ENCODE results near the gene BCOR.
A peak's percentile ranks its signal among the peaks of the same experiment; 100 is the strongest.

The BCOR gene

GRCh38 chrX:40009462-40009851 lies 88.3 kb downstream of the BCOR start:
- Histone ChIP-seq H3K9me3 (ENCODE audit: insufficient read depth, low read depth, low read length) (no peaks in the 10 kb centered on the region), H3F3A (ENCODE audit: low read depth) (peaks cover 6% of the 10 kb centered on the region; the same call in 1 of the 2 replicates), H3K36me3 (ENCODE audit: insufficient read depth, low read length) (no peaks in the 10 kb centered on the region), H4K20me1 (ENCODE audit: insufficient read depth, low read length, poor library complexity, severe bottlenecking) (no peaks in the 10 kb centered on the region), H3K4me2 (ENCODE audit: low read depth, low read length, poor library complexity, severe bottlenecking) (peak overlapping the region; percentile 91), H3K79me2 (ENCODE audit: insufficient read depth, low read length) (peaks cover 70% of the 10 kb centered on the region), H3K9ac (ENCODE audit: low read depth, low read length, poor library complexity, severe bottlenecking) (peak overlapping the region; percentile 98), H3K9me2 (replicated peaks; ENCODE audit: low read depth, low read length) (no peaks in the 10 kb centered on the region), H3K4me1 (ENCODE audit: insufficient read depth, low read length, poor library complexity, severe bottlenecking) (peaks cover 45% of the 10 kb centered on the region), H3K27me3 (ENCODE audit: insufficient read depth, low read length, poor library complexity, severe bottlenecking) (no peaks in the 10 kb centered on the region), H2AFZ (ENCODE audit: low read length) (no peak overlapping the region), H3K4me3 (ENCODE audit: low read length, poor library complexity, severe bottlenecking) (peak overlapping the region; percentile 80)
- no peak for TF ChIP-seq CTCF (conservative IDR thresholded peaks at IDR 0.05; ENCODE audit: low read length)
- TF ChIP-seq EZH2phosphoT487 (IDR thresholded peaks at IDR 0.05; ENCODE audit: borderline replicate concordance) = no peak

GRCh38 chrX:40008791-40009461 lies 88.8 kb downstream of the BCOR start:
- Histone ChIP-seq H2AFZ (ENCODE audit: low read length) (no peak overlapping the region), H4K20me1 (ENCODE audit: insufficient read depth, low read length, poor library complexity, severe bottlenecking) (no peaks in the 10 kb centered on the region), H3K27me3 (ENCODE audit: insufficient read depth, low read length, poor library complexity, severe bottlenecking) (no peaks in the 10 kb centered on the region), H3K36me3 (ENCODE audit: insufficient read depth, low read length) (no peaks in the 10 kb centered on the region), H3K4me3 (ENCODE audit: low read length, poor library complexity, severe bottlenecking) (peak overlapping the region; percentile 80), H3K4me2 (ENCODE audit: low read depth, low read length, poor library complexity, severe bottlenecking) (peak overlapping the region; percentile 91), H3F3A (ENCODE audit: low read depth) (peaks cover 6% of the 10 kb centered on the region; the same call in 1 of the 2 replicates), H3K9ac (ENCODE audit: low read depth, low read length, poor library complexity, severe bottlenecking) (peak overlapping the region; percentile 98), H3K9me2 (replicated peaks; ENCODE audit: low read depth, low read length) (no peaks in the 10 kb centered on the region), H3K9me3 (ENCODE audit: insufficient read depth, low read depth, low read length) (no peaks in the 10 kb centered on the region), H3K79me2 (ENCODE audit: insufficient read depth, low read length) (peaks cover 76% of the 10 kb centered on the region), H3K4me1 (ENCODE audit: insufficient read depth, low read length, poor library complexity, severe bottlenecking) (peaks cover 50% of the 10 kb centered on the region)
- TF ChIP-seq CTCF (conservative IDR thresholded peaks at IDR 0.05; ENCODE audit: low read length) (no peak), EZH2phosphoT487 (IDR thresholded peaks at IDR 0.05; ENCODE audit: borderline replicate concordance) (no peak)

GRCh38 chrX:40007756-40008705 lies 89.7 kb downstream of the BCOR start:
- H3K9me3 ChIP-seq (ENCODE audit: insufficient read depth, low read depth, low read length) = no peaks in the 10 kb centered on the region
- H2AFZ ChIP-seq (ENCODE audit: low read length) = no peak overlapping the region
- H3K4me1 ChIP-seq (ENCODE audit: insufficient read depth, low read length, poor library complexity, severe bottlenecking) = peaks cover 58% of the 10 kb centered on the region
- TF ChIP-seq CTCF (conservative IDR thresholded peaks at IDR 0.05; ENCODE audit: low read length) = no peak
- TF ChIP-seq EZH2phosphoT487 (IDR thresholded peaks at IDR 0.05; ENCODE audit: borderline replicate concordance) = no peak
- peak overlapping the region; percentile 91 for H3K4me2 ChIP-seq (ENCODE audit: low read depth, low read length, poor library complexity, severe bottlenecking)
- H3K9ac ChIP-seq (ENCODE audit: low read depth, low read length, poor library complexity, severe bottlenecking) = peak overlapping the region; percentile 99
- peak overlapping the region; percentile 80 for H3K4me3 ChIP-seq (ENCODE audit: low read length, poor library complexity, severe bottlenecking)
- H4K20me1 ChIP-seq (ENCODE audit: insufficient read depth, low read length, poor library complexity, severe bottlenecking) = no peaks in the 10 kb centered on the region
- H3K79me2 ChIP-seq (ENCODE audit: insufficient read depth, low read length) = peaks cover 85% of the 10 kb centered on the region
- peaks cover 6% of the 10 kb centered on the region; the same call in 1 of the 2 replicates for H3F3A ChIP-seq (ENCODE audit: low read depth)
- H3K9me2 ChIP-seq (replicated peaks; ENCODE audit: low read depth, low read length) = no peaks in the 10 kb centered on the region
- no peaks in the 10 kb centered on the region for H3K36me3 ChIP-seq (ENCODE audit: insufficient read depth, low read length)
- no peaks in the 10 kb centered on the region for H3K27me3 ChIP-seq (ENCODE audit: insufficient read depth, low read length, poor library complexity, severe bottlenecking)
